Superior temporal gyrus (tissue), 1 donor: ENCODE results near the gene ANTKMT.
"Not testable (repeated sequence)": the region's sequence is repeated elsewhere in the genome, so short reads cannot be mapped to it uniquely, and the experiment has no call there.

Experiments used
- DNase-seq: peaks from one replicate; pipeline ENCODE4 v3.0.0-alpha.2; 2016; ENCODE audit errors: extremely low spot score

Gene ANTKMT

DNA sequence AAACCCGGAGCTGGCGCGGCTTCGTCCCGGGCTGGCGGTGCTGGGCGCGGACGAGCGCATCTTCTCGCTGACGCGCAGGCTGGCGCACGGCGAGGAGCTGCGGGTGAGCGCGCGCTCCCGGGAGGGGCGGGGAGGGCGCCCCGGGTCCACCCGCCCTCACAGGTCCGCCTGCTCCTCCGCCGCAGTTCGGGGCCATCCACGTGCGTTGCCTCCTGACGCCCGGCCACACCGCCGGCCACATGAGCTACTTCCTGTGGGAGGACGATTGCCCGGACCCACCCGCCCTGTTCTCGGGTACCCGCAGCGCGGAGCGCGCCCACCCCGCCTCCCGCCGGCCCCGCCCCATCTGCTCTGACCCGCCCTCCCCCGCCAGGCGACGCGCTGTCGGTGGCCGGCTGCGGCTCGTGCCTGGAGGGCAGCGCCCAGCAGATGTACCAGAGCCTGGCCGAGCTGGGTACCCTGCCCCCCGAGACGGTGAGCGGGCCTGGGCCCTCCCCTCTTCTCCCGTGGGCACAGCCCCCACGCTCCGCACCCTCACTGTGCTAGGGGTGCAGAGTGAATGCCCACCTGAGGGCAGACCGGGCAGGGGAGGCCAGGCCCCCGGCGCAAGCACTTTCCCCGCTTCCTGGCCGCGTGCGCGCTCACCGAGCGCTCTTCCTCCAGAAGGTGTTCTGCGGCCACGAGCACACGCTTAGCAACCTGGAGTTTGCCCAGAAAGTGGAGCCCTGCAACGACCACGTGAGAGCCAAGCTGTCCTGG is 7.4 kb downstream of the ANTKMT start:
- DNase-seq: peak; percentile 40

DNA sequence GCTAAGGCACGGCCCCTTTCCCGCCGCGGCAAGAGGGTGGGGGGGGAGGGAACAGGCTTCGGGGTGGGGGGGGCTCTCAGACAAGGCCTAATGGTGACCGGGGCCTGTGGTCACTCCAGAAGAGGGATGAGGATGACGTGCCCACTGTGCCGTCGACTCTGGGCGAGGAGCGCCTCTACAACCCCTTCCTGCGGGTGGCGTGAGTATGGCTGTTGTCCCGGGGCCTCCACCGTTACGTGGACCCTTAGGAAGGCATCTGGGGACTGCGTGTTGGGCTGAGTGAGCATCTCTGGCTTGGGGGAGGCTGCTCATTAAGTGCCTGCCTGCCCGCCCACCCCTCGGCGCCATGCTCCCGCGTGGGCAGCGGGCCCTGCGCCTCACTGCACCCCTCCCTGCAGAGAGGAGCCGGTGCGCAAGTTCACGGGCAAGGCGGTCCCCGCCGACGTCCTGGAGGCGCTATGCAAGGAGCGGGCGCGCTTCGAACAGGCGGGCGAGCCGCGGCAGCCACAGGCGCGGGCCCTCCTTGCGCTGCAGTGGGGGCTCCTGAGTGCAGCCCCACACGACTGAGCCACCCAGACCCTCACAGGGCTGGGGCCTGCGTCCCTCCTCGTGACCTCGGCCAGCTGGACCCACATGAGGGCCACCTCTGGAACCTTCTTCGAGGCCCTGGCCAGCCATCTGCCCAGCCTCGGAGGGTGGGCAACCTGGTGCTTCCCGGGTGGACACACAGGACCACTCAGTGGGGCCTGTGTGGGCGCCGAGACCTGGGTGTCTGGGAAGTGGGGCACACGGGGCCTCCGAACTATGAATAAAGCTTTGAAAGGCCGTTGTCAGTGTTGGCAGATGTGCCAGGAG is 8.2 kb downstream of the ANTKMT start:
- DNase-seq: peak; percentile 7

DNA sequence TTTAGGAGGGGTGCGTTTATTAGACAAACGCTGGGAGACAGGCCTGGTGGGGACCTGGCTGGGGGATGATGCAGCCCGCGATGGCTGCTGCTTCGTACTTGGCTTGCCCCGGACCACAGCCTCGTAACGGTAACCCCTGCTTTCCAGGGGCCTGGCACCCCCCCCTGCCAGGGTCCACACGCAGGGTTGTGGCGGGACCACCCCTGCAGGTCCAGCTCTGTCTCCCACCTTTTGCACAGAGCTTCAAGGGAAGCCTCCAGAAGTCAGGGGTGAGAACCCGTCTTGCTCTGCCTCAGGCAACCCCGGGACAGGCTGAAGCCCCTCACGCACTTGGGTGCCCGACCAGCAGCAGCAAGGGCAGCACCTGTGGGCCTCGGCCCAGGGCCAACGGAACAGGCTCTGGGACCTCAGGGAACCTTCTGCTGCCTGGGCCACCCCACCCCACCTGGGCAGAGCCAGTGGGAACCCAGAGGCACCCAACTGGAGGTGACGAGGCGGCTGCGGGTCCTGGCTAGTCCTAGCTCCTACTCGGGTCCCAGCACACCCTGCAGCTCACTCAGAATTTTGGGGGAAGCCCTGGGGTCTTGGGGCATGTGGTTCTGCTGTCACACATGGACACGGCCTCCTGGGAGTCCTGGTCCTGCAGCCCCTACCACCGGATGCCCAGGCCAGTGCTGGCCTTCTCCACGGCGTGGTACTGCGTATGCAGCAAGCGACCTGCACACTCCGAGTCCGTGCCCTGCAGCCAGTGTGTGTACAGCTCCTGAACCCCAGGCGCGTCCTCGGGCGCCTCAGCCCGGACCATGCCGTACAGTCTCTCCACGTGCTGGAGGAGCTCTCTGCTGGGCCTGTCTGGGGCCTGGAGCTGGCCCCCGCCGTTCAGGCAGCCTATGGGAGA is 9.1 kb downstream of the ANTKMT start:
- no peak for DNase-seq

DNA sequence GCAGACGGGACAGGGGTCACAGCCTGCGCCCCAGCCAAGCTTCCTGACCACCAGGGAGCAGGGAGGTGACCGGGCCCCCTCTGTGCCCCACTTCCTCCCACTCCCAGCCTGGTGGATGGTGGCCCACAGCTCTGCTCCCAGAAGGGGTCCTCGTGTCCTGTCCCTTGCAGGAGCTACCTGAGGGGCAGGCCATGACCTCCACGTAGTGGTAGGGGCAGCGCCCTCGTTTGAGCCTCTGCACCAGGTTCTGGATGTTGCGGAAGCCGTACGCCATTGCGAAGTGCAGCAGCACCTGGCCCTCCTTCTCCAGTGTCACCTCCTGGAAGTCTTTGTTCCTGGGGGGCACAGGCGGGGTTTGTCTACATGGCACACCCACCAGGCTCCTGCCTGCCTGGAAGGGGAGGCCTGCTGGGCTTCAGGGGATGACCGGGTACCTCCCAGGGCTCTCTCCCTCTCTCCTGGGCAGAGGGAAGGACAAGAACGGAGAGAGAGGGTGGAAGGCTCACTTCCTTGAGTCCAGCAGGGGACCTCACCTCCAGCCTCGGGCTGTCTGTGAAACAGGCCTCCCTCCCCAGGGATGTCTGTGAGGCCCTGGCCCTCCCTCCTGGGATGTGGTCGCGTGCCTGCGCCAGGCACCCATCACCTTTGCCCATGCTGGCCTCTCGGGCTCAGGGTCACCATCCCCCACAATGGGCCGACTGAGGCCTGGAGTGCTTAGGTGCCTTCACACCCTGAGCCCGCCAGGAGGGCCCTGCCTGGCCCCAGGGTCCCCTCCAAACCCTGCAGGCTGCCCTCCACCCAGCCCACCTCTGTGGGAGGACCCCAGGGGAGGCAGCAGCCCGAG is 9.9 kb downstream of the ANTKMT start:
- DNase-seq: no peak

DNA sequence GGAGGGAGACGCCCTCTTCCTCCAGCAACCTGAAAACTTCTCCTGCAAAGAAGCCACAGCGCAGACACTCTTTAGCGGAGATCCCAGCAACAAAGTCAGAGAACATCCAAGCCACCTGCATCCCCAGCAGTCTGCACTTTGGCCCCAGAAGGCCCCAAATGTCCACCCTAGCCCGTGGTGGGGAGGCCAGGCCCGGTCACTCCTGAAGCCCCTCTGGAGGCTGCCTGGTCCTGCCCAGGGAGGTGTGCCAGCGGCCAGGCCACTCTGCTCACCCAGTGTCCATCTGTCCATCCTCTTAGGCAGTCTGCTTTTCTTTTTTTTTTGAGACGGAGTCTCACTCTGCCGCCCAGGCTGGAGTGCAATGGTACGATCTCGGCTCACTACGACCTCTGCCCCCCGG is 11.4 kb downstream of the ANTKMT start:
- no peak for DNase-seq

DNA sequence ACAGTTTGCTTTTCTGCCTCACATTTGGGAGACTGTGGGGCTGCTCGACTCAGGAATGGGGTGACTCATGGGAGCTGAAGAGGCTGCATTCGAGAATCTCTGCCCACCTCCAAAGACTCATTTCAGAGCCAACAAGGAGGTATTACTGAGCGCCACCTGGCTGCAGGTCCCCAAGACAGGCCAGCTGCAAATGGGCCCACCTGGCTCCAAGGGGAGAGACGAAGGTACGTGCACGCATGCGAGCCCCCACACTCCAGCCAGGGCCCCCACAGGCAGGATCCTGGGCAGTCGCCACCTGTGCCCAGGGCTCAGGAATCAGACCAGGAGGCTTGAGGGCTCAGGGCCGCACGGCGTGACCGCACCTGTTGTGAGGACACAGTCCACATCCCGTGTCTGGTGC is 12.0 kb downstream of the ANTKMT start:
- DNase-seq: no peak

DNA sequence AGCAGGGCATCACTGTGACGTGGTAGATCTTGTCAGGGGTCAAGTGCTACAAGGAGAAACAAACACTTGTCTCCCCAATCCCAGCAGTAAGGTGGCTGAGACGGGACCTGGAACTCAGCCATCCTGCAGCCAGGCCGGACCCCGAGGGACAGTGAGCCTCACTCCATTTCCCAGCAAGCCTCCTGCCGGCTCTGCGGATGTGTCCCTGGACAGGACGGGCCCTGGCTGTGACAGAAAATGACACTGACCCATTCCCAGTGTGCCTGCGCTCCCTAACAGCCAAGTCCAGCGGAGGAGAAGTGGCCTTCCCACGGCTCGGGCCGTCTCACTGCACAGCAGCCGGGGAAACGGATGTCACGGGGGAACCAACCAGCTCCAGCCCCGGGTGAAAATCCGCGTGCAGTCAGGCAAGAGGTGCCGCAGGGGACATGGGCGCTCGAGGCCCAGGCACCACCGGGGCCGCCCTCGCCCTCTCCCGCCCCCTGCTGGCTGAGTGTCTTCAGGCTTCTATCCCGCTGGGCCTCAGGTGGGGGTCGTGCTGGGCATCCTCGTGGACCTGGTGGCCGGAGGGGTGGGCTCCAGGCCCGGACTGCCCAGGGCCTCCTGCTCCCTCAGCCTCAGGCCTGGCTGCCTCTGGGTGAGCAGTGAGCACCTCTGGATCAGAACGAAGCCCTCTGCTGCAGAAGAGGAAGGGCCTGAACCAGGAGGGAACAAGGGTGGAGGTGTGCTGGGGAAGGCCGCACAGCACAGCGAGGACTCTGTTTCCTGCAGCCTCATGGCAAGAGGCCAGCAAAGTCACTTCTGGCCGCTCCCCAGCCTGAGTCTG is 12.6 kb downstream of the ANTKMT start:
- DNase-seq: no peak

DNA sequence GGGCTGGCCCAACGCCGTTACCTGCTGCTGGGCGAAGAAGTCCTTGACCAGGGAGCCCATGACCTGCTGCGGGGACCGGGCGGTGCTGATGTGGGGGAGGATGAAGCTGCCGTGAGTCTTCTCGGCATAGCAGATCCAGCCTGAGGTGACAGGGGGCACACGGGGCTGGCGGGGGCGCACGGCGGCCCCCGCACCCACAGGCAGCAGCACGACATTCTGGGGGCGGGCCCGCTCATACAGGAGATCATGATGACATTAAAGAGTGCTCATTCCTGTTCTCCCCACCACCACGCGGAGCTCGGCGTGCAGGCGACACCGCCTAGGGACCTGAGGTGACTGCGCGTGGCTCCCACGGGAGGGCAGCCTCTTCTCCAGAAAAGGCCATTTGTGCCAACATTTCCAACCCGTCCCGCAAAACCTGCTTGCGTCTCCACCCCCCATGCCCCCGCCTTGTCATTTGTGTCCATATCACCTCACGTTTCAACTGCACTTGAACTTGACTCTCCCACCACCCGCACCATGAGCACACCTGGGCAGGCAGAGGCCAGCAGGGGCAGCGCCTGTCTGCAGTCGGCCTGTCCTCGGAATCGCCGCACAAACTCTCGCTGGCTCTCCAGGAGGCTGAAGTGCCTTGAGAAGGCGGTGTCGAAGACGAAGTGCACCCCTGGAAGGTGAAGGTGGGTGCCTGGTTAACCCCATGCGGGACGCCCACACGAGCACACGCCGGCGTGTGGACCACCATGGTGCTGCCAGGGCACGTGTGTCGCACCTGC is 13.4 kb downstream of the ANTKMT start:
- no peak for DNase-seq

DNA sequence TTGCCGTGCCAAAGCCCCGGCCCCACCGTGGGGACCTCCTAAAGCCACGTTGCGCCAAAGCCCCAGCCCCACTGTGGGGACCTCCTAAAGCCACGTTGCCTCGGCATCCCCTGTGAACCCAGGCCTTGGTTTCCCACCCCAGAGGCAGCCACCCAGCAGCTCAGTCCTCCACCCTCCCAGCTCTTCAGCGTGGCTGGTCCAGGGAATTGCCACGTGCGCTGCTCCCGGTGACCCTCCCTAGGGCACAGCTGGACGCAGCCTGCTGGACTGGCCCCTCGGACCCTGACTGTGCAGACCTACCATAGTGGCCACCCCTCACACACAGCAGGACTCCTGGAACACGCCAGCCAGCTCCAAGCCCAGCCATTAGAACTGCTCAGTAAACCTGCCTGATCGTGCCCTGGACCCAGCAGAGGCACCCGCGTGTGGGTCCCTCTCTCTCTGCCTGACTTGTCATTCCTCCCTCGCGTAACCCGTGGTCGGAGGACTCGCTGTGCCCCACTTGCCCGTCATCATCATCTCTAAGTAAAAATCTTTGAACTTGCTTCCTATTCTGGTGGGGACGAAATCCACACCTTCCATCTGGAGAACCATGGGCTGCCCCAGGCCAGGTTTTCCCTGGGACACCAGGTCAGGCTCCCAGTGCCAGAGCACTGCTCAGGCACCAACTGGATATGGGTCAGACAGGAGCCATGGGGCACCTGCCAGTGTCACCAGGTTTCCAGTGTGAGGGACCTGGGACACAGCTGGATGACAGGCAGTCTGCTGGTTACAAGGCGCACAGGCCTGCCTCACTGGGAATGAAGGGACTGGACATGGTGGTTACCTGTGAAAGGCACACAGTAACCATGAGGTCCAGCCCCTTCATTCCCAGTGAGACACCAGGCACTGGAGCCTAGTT is 14.3 kb downstream of the ANTKMT start:
- no peak for DNase-seq

DNA sequence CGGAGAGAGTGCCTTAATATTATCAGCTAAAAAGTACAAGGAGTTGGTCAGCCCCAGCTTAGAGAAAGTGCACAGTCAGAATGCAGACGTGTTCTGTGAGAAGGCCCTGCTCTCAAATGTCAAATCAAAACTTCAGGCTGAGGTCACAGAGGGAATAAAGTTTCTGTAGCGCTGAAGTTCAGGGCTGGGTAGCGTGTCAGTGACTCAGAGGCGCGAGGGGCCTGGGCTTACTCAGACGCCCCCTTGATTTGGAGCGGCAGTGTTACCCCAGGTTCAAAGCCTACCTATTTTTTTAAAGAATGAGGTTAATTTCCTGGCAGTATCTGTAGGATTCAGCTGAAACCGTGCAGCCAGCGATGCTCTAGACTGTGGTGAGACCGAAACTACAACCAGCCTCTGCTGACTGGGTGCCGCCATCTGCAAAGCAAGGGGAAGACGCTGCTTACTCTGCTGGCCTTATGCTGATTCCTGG is 15.1 kb downstream of the ANTKMT start:
- no peak for DNase-seq

DNA sequence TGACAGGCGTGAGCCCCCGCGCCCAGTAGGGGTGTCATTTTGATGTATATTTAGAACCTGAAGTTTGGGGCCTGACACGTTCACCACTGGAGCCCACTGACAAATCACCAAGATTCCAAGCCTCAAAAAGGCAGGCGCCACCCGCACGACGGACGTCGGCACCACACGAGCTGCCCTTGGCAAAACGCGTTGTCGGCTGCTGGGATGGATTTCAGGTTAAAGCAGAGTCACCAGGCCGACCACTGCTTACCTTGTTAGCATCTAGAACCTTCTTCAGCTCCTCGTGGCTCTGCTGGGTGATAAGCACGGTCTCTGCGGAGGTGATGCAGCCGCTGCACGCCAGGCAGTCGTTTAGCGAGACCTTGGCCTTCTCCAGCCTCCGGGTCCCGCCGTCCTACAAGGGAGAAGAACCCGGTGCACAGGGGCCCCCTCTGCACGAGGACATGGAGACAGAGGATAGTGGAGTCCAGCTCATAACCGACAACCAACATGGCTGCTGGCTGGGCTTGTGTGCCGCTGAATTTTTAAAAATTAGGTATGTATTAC is 16.1 kb downstream of the ANTKMT start:
- DNase-seq: no peak

DNA sequence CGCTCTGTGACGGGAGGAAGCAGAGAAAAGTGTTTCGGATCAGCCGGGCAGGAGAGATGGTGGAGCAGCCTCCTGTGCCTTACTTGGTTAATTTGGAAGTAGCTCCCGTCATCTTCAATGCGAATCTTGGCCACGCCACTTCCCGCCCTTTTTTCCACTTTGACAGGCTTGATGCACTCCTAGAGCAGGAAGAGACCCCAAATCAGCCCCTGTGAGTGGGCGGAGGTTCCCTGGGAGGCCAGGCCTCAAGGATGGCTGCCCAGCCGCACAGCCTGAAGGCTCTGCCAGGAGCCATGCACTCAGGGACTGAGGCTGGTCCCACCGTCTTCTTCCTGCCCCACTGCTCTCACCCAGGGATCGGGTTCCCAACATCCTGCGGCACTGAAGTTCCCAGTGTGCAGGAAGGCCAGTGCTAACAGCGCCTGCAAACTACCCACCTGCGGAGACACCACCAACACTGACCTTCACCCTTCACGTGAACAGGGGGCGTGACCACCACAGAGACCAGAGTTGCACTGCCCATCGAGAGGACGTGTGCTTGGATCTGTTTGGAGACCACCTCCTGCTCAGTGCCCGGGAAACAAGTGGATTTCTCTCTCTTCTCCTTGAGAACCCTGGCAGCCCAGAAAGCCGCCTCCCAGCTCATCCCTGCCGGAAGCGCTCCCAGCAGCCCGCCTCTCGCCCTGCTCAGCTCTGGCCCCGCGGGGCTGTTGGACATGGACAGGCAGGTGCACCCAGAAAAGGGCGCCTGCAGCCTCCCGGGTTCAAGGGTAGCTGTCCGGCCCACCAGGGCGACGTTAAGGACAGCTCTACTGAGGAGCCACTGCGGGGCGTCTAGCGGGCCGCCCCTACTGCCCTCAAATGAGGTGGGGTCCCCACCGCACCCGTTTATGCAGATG is 18.9 kb downstream of the ANTKMT start:
- DNase-seq: no peak

DNA sequence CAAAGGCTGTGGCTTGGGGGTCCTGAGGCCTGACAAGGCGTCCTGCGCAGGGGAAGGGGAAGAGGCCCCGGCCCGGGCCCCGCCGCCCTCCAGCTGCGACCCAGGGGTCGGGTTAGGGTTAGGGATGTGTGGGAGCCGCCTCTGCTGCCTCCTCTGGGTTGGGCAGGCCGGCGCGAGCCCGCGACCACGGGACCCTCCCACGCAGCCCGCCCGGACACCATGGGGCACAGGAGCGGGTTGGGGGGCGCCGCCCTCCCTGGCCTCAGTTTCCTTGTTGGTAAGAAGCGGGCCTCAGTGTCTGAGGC is 19.5 kb downstream of the ANTKMT start:
- DNase-seq: no peak

DNA sequence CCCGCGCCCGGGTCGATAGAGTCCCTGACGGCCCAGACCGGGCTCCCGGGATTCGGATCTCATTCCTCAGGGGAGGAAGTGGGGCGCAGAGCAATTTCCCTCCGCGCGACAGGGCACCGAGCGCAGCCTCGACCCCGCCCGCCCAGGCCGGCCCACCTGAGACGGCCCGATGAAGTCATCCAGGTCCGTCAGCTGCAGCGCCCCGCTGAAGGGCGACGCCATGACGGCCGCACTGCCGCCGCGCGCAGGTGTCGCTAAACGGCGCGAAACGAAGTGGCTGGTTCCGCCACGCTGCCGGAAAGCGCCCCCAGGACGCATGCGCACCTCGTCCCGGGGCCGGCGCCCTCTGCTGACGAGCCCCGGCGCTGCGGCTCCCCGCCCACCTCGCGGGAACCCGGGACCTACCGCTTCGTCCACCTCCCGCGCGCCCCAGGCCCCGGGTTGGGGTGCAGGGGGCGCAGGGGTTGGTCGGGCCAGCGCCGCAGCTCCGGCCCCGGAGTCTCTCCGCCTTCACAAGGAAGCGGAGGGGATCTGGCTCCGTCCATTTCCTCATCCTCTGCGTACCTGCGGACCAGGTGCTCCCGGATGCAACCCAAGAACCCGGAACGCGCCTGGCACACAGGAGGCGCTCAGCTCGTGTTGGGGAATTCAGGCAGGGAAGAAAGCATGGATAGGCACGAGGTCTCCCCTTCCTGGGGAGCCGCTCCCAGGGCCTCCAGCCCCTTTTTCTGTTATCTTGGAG is 20.0 kb downstream of the ANTKMT start, which contains the start of gene CIAO3:
TSS of gene CIAO3 (minus strand) at position 234 of the 742 bp plus-strand sequence. CDS start at position 222, 12 bp downstream.
- peak; percentile 84 for DNase-seq

DNA sequence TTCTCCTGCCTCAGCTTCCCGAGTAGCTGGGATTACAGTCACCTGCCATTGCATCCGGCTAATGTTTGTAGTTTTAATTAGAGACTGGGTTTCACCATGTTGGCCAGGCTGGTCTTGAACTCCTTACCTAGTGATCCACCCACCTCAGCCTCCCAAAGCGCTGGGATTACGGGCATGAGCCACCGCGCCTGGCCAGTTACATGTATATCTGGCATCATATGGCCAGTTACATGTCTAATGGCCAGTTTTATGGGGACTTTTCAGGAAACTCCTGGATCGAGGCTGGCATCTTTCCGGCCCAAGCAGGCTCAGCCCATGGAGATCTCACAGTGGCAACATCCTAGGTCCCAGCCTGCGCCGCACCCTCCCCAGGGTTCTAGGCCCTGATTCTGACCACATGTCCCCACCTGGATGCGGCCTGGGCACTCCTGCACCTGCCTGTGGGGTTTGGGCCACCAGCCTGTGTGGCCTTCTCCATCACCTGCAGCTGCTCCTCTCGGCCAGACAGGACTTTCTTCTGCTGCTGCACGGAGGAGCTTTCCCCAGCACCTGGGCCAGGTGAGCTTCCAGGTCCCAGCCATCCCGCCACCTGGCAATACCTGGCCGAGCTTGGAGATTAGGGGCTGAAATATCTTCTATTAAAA is 21.2 kb downstream of the ANTKMT start:
- no peak for DNase-seq

DNA sequence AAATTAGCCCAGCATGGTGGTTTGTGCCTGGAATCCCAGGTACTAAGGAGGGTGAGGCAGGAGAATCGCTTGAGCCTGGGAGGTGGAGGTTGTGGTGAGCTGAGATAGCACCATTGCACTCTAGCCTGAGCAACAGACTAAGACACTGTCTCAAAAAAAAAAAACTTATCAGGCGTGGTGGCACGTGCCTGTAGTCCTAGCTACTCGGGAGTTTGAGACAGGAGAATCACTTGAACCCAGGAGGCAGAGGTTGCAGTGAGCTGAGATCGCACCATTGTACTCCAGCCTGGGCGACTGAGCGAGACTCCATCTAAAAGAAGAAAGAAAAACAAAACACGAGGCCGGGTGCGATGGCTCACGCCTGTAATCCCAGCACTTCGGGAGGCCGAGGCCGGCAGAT is 21.9 kb downstream of the ANTKMT start:
- not testable (repeated sequence) for DNase-seq
